GM12878 (cell line): Measurements from ENCODE around the gene SPDYE4. TPM values are rescaled to one million over a fixed set of nuclear protein-coding genes. Genes with fewer than 3 reads are reported as not detected.

Experiments used
- ATAC-seq: fragments of 200-7000 bp; cut with Tn5 transposase; 3 replicates; pipeline ENCODE4 v1.9.1; 2020; ENCODE audit warnings: mild to moderate bottlenecking, moderate library complexity
- BruUV-seq: library from RNA; stranded (reverse); fragments of 400-500 nt; replicated peaks from 2 replicates; lab custom pipeline; 2021; lab: Mats Ljungman, UMichigan
- CTCF ChIA-PET: fragments of 300-600 bp; sonication (Branson Sonifier 250); formaldehyde crosslinking; extraction: SDS; loops from one replicate; lab custom pipeline; 2021; ENCODE audit warnings: inconsistent platforms; lab: Yijun Ruan, JAX
- POLR2A ChIA-PET: fragments of 350-600 bp; formaldehyde crosslinking; extraction: SDS; loops from one replicate; lab custom pipeline; 2021; ENCODE audit warnings: inconsistent platforms; lab: Charles Lee
- RAD21 ChIA-PET: fragments of 300-600 bp; sonication (Branson Sonifier 250); formaldehyde crosslinking; loops from one replicate; lab custom pipeline; 2023; ENCODE audit warnings: antibody characterized with exemption; ENCODE audit not compliant: unreplicated experiment; lab: Charles Lee
- SMC1A ChIA-PET: fragments of 300-600 bp; sonication (Branson Sonifier 250); formaldehyde crosslinking; loops from one replicate; lab custom pipeline; 2023; ENCODE audit not compliant: unreplicated experiment, uncharacterized antibody; lab: Charles Lee
- DNase-seq: peaks from one replicate; pipeline ENCODE4 v3.0.0-alpha.2; 2011; ENCODE audit warnings: low read depth, low spot score
- FAIRE-seq: peaks from 3 replicates; lab custom pipeline; 2011; peaks lifted over from hg19 to GRCh38; lab: Jason Lieb, UNC
- H2AFZ ChIP-seq: 2 replicates; pipeline ENCODE4 v1.6.0; 2011; ENCODE audit warnings: low read depth, low read length, control low read depth; ENCODE audit not compliant: control insufficient read depth
- H3K27ac ChIP-seq: 2 replicates; pipeline ENCODE4 v1.5.1; 2011; ENCODE audit warnings: control low read depth; ENCODE audit not compliant: control insufficient read depth, insufficient read depth
- H3K27me3 ChIP-seq, 2 experiments: replicated peaks in 1 of 2; 2 replicates each; pipeline versions ENCODE4 v1.6.0 to v1.6.1; 2011; ENCODE audit warnings: low read length in 1 of 2; ENCODE audit not compliant: control insufficient read depth in 2 of 2, insufficient read depth in 2 of 2
- H3K36me3 ChIP-seq, 2 experiments: 2 replicates each; pipeline ENCODE4 v1.5.1; 2011; ENCODE audit warnings: low read length in 1 of 2; ENCODE audit not compliant: control insufficient read depth in 2 of 2, insufficient read depth in 2 of 2
- H3K4me1 ChIP-seq: 2 replicates; pipeline ENCODE4 v1.6.1; 2011; ENCODE audit warnings: mild to moderate bottlenecking, low read length, moderate library complexity, mixed read lengths; ENCODE audit not compliant: control insufficient read depth, insufficient read depth
- H3K4me2 ChIP-seq: 2 replicates; pipeline ENCODE4 v1.6.0; 2011; ENCODE audit warnings: control low read depth; ENCODE audit not compliant: control insufficient read depth, insufficient read depth
- H3K4me3 ChIP-seq: fragments of 200-600 bp; sonication (generic); 2 replicates; pipeline ENCODE4 v1.5.1; 2016
- H3K79me2 ChIP-seq: 2 replicates; pipeline ENCODE4 v1.6.0; 2011; ENCODE audit warnings: low read length; ENCODE audit not compliant: control insufficient read depth, insufficient read depth
- H3K9ac ChIP-seq: 2 replicates; pipeline ENCODE4 v1.8.0; 2011; ENCODE audit warnings: low read length, control low read depth, mixed read lengths; ENCODE audit not compliant: control insufficient read depth, insufficient read depth
- H3K9me3 ChIP-seq: replicated peaks from 3 replicates; pipeline ENCODE4 v1.5.1; 2011; ENCODE audit warnings: mild to moderate bottlenecking, low read length; ENCODE audit not compliant: control insufficient read depth, insufficient read depth
- H4K20me1 ChIP-seq: 2 replicates; pipeline ENCODE4 v1.6.0; 2011; ENCODE audit not compliant: control insufficient read depth, insufficient read depth
- EGR1 ChIP-seq, 2 experiments: IDR thresholded peaks; 1 replicate in 1 of 2; 2 replicates in 1 of 2; pipeline ENCODE4 v1.6.1; 2011 to 2012; ENCODE audit warnings: low read depth in 2 of 2, low read length in 2 of 2, borderline replicate concordance in 1 of 2, mild to moderate bottlenecking in 1 of 2, moderate library complexity in 1 of 2
- FOS ChIP-seq: IDR thresholded peaks from 3 replicates; pipeline ENCODE4 v1.6.1; 2011; ENCODE audit warnings: borderline replicate concordance; ENCODE audit not compliant: insufficient read length; ENCODE audit errors: extremely low read depth
- GABPA ChIP-seq: IDR thresholded peaks from 2 replicates; pipeline ENCODE4 v1.6.1; 2014; ENCODE audit warnings: antibody characterized with exemption, low read depth, mild to moderate bottlenecking, inconsistent platforms
- MAX ChIP-seq: IDR thresholded peaks from 2 replicates; pipeline ENCODE4 v1.6.1; 2012; ENCODE audit warnings: low read depth, low read length, improper control_type of control experiment
- MEF2A ChIP-seq: IDR thresholded peaks from 2 replicates; pipeline ENCODE4 v1.6.1; 2011; ENCODE audit warnings: low read depth, mild to moderate bottlenecking, low read length, moderate library complexity; ENCODE audit not compliant: insufficient read depth
- NFYB ChIP-seq: IDR thresholded peaks from 2 replicates; pipeline ENCODE4 v1.6.1; 2011; ENCODE audit warnings: low read depth, mild to moderate bottlenecking, low read length, improper control_type of control experiment, moderate library complexity; ENCODE audit not compliant: insufficient read depth
- NR2C1 ChIP-seq: fragments of 450-650 bp; IDR thresholded peaks from 2 replicates; pipeline ENCODE4 v1.6.1; 2017; ENCODE audit warnings: antibody characterized with exemption, mild to moderate bottlenecking, moderate library complexity
- ZBTB4 ChIP-seq: fragments of 450-650 bp; formaldehyde crosslinking; IDR thresholded peaks from 2 replicates; pipeline ENCODE4 v1.4.0; 2022; ENCODE audit warnings: mild to moderate bottlenecking, moderate library complexity
- ZNF217 ChIP-seq: fragments of 450-650 bp; IDR thresholded peaks from 2 replicates; pipeline ENCODE4 v1.6.1; 2017; ENCODE audit warnings: antibody characterized with exemption, mild to moderate bottlenecking
- WGBS: methylation state at CpG from one replicate; pipeline ENCODE4 v1.1.6; 2016; ENCODE audit warnings: low lambda C conversion rate; ENCODE audit not compliant: insufficient replicate concordance, insufficient coverage; ENCODE audit errors: missing lambda C conversion rate; 5-methylcytosine and 5-hydroxymethylcytosine counted together
- in situ Hi-C: fragments of 300-500 bp; cut with MboI; formaldehyde crosslinking; loops from 9 replicates; pipeline ENCODE4 v1.14.3; 2018; ENCODE audit warnings: mixed read lengths
- intact Hi-C: fragments of 100-400 bp; cut with micrococcal nuclease; formaldehyde crosslinking; loops from one replicate; pipeline ENCODE4 v1.14.2; 2022; ENCODE audit not compliant: unreplicated experiment
- polyA plus RNA-seq, 11 experiments: library from polyadenylated mRNA; depleted of rRNA in 4 of 11; unstranded in 6 of 11; stranded (reverse) in 5 of 11; fragments of >200 nt; fragmentation: Nextera tagmentation in 4 of 11; fragmentation: Illumina TruSeq in 1 of 11; extraction: Ambion mirVana in 4 of 11; extraction: Trizol in 1 of 11; gene quantifications; 1 replicate in 1 of 11; 2 replicates in 10 of 11; pipeline versions ENCODE4 v1.2.1 to v1.2.3, GENCODE V29; 2011 to 2016; ENCODE audit warnings: inconsistent platforms in 2 of 11, missing spikeins in 2 of 11, low read depth in 1 of 11
- total RNA-seq, 4 experiments: library from RNA; depleted of rRNA in 3 of 4; stranded (reverse); fragments of >200 nt in 3 of 4; fragmentation: Illumina TruSeq in 1 of 4; extraction: Trizol in 1 of 4; gene quantifications; 2 replicates each; pipeline versions ENCODE4 v1.2.1 to v1.2.3, GENCODE V29; 2013 to 2021

SPDYE4 gene
- total and polyA plus RNA-seq, 10 of the 15 experiments (the other 5 are each of a cell fraction or from before 2014, with no cell fraction given): 0.07 to 0.18 TPM; not detected in 8

GRCh38 chr17:8711291-8711690 is 47.1 kb downstream of the SPDYE4 start (continued):
- TF ChIP-seq NR2C1 (no peak), MEF2A (no peak)

GRCh38 chr17:8710813-8711212 is 47.5 kb downstream of the SPDYE4 start:
- Histone ChIP-seq H3K4me1 (no peaks in the 10 kb centered on the region), H3K9ac (no peak overlapping the region), H3K4me2 (no peak overlapping the region), H3K79me2 (no peaks in the 10 kb centered on the region), H3K27me3 (peaks cover 0 to 5% of the 10 kb centered on the region in 2 experiments; a peak in 3 of 4 replicates), H3K4me3 (no peak overlapping the region), H3K27ac (no peak overlapping the region), H4K20me1 (no peaks in the 10 kb centered on the region), H2AFZ (no peak overlapping the region), H3K9me3 (no peaks in the 10 kb centered on the region), H3K36me3 (no peaks in the 10 kb centered on the region)
- intact Hi-C loops: no loop called here
- no TSS peak for BruUV-seq
- in situ Hi-C loops: no loop called here
- CTCF ChIA-PET: no interaction called here
- POLR2A ChIA-PET: no interaction called here
- 70% methylated on average over 5 of the region's 5 CpGs for WGBS
- FAIRE-seq: no peak
- DNase-seq: no peak
- TF ChIP-seq ZBTB4 (CRISPR knock-in tag): no peak
- TF ChIP-seq FOS: no peak
- TF ChIP-seq GABPA: no peak
- TF ChIP-seq MAX: no peak
- no peak for TF ChIP-seq ZNF217
- TF ChIP-seq NFYB: no peak
- no peak for TF ChIP-seq EGR1 (IDR thresholded peaks at IDR 0.05; ENCODE audit: borderline replicate concordance in 1 of 2, low read depth in 2 of 2, low read length in 2 of 2)
- SMC1A ChIA-PET: no interaction called here
- RAD21 ChIA-PET: interaction anchor here (0.8 kb wide), 1 partner anchor 36 kb away, joined by 3 read pairs; no protein-coding TSS in a partner anchor
- ATAC-seq: no peak
